Endothelial cell (in vitro differentiated cells): ENCODE measurements around the gene GNPTG. TPM values are rescaled to one million over a fixed set of nuclear protein-coding genes. Genes with fewer than 3 reads are reported as not detected.
A peak's percentile ranks its signal among the peaks of the same experiment; 100 is the strongest.

Experiments used
- DNase-seq: peaks from one replicate; pipeline ENCODE4 v3.0.0; 2021; ENCODE audit warnings: low spot score
- H3K27ac Mint-ChIP-seq: one replicate; pipeline ENCODE4 v1.8.0; 2021; ENCODE audit warnings: mixed read lengths, inconsistent platforms; ENCODE audit not compliant: unreplicated experiment
- H3K27me3 Mint-ChIP-seq: one replicate; pipeline ENCODE4 v1.8.0; 2021; ENCODE audit warnings: mild to moderate bottlenecking, moderate library complexity, mixed read lengths, inconsistent platforms; ENCODE audit not compliant: unreplicated experiment
- H3K36me3 Mint-ChIP-seq: one replicate; pipeline ENCODE4 v1.8.0; 2021; ENCODE audit warnings: mild to moderate bottlenecking, low read depth, mixed read lengths, inconsistent platforms; ENCODE audit not compliant: unreplicated experiment
- H3K4me1 Mint-ChIP-seq: one replicate; pipeline ENCODE4 v1.8.0; 2021; ENCODE audit warnings: mild to moderate bottlenecking, mixed read lengths, inconsistent platforms; ENCODE audit not compliant: unreplicated experiment
- H3K4me3 Mint-ChIP-seq: one replicate; pipeline ENCODE4 v1.8.0; 2021; ENCODE audit warnings: mild to moderate bottlenecking, mixed read lengths, inconsistent platforms; ENCODE audit not compliant: unreplicated experiment
- H3K9me3 Mint-ChIP-seq: one replicate; pipeline ENCODE4 v1.8.0; 2021; ENCODE audit warnings: mixed read lengths, inconsistent platforms; ENCODE audit not compliant: unreplicated experiment
- total RNA-seq: library from RNA; stranded (reverse); fragmentation: NEBNext Ultra II Directional; extraction: Animal tissue kit (Norgen Biotek cat#: 25700); gene quantifications from one replicate; pipeline ENCODE4 v1.2.1, GENCODE V29; 2021; ENCODE audit not compliant: unreplicated experiment
- TF ChIP-seq, protein P1 (sequence below): fragments of 200-600 bp; sonication (generic); IDR thresholded peaks from one replicate; pipeline ENCODE4 v1.5.0; 2021; ENCODE audit warnings: antibody characterized with exemption; ENCODE audit not compliant: unreplicated experiment

GNPTG gene
- total RNA-seq, 1 donor from 2014 or later: 47.9 TPM

DNA sequence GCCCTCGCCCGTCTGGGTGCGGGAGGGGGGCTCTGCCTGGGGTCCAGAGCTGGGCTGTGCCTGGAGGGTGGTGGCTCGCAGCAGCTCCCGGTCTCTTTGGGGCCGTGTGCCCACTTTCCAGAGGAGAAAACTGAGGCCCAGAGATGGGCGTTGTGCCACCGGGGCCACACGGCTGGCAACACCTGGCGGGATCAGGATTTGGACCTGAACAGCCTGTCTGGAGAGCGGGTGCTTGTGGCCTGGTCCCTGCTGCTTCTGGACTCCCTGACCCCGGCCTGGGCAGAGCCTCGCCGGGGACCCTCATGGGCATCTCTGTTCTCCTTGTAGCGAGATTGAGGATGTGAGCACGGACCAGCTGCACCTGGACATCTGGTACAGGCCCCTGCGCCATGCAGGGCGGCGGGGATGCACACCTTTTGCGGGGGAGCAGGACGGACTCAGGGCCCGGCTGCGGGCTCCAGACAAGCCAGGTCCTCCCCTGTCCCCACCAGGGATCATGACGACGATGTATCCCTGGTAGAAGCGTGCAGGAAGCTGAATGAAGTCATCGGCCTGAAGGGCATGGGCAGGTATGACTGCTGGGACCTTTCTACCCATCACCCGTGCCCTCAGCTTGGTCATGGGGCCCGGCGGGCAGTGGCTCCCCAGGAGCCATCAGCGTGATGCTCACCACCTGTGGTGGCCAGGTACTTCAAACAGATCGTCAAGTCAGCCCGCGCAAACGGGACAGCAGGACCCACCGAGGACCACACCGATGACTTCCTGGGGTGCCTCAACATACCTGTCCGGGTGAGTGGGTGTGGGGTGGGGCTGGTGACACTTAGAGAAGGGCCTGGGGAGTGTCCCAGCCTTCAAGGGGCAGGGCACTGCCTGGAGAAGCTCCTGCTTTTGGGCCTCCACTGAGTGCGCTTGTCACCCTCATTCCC is 10.0 kb upstream of the GNPTG start:
- Mint-ChIP-seq H3K4me1 (peaks cover 6% of the 10 kb centered on the region), H3K36me3 (no peaks in the 10 kb centered on the region), H3K4me3 (no peak overlapping the region), H3K27me3 (peaks cover 8% of the 10 kb centered on the region), H3K27ac (no peak overlapping the region), H3K9me3 (no peaks in the 10 kb centered on the region)
- no peak for DNase-seq
- TF ChIP-seq, protein P1, sequence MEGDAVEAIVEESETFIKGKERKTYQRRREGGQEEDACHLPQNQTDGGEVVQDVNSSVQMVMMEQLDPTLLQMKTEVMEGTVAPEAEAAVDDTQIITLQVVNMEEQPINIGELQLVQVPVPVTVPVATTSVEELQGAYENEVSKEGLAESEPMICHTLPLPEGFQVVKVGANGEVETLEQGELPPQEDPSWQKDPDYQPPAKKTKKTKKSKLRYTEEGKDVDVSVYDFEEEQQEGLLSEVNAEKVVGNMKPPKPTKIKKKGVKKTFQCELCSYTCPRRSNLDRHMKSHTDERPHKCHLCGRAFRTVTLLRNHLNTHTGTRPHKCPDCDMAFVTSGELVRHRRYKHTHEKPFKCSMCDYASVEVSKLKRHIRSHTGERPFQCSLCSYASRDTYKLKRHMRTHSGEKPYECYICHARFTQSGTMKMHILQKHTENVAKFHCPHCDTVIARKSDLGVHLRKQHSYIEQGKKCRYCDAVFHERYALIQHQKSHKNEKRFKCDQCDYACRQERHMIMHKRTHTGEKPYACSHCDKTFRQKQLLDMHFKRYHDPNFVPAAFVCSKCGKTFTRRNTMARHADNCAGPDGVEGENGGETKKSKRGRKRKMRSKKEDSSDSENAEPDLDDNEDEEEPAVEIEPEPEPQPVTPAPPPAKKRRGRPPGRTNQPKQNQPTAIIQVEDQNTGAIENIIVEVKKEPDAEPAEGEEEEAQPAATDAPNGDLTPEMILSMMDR: no peak

DNA sequence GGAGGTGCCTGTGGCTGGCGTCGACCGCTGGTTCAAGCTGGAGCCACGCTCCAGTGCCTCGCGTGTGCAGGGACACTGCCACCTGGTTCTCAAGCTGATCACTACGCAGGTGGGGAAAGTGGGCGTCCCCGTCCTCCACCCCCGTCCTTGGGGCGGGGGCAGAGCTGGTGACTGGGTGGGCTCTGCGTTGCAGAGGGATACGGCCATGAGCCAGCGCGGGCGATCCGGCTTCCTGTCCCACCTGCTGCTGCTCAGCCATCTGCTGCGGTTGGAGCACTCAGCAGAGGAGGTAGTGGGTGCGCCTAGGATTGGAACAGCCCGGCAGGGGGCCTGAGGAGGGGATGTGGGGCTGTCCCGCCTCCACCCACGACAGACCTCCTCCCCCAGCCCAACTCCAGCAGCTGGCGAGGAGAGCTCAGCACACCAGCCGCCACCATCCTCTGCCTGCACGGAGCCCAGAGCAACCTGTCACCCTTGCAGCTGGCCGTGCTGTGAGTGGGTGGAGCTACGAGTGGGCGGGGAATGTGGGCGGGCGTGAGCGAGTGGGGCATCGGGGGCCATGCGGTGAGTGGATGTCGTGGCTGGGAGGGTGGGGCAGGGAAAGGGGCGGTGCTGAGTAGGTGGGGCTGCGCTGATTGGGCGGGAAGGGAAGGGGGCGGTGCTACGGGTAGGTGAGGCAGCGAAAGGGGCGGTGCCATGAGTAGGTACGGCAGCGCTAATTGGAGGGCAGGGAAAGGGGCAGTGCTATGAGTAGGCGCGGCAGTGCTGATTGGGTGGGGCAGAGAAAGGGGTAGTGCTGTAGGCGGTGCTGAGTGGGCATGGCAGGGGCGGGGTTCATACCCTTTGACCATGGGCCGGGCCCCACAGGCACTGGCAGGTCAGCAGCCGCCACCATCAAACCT is 9.0 kb upstream of the GNPTG start:
- Mint-ChIP-seq H3K36me3 (no peaks in the 10 kb centered on the region), H3K27ac (no peak overlapping the region), H3K4me3 (peak overlapping the region; percentile 70), H3K4me1 (peaks cover 6% of the 10 kb centered on the region), H3K27me3 (peaks cover 11% of the 10 kb centered on the region), H3K9me3 (no peaks in the 10 kb centered on the region)
- peak; percentile 94 for DNase-seq
- TF ChIP-seq, protein P1: no peak

DNA sequence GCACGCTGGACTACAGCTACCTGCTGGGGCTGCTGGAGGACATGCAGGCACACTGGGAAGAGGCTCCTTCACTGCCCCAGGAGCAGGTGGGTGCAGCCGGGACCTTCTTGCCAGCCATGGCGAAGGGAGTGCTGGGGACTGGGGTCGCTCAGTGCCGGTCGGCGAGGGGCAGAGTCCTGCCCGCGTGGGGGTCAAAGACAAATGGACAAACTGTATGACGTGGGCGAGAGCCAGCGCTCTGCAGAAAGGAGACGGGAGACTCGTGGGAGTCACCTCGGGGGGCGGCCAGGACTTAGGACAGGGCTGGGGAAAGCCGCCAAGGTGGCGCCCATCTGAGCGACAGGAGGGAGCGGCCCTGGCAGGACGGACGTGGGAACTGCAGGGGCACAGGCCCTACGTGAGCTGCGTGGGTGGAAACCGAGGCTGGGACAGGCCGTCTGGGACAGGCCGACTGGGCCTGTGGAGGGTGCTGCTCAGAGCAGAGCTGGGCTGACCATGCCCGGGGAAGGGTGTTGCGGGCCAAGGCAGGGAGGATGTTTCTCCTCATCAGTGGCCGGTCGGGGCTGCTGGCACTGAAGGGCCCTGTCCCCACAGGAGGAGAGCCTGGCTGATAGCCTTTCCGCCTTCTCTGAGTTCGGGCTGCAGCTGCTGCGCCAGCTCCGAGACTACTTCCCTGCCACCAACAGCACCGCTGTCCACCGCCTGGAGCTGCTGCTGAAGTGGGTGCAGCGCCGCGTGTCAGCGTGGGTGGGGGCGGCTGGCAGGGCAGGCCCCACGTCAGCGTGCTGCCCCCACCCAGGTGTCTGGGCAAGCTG is 8.1 kb upstream of the GNPTG start:
- Mint-ChIP-seq H3K27me3 (peaks cover 13% of the 10 kb centered on the region), H3K4me3 (peak overlapping the region; percentile 70), H3K27ac (no peak overlapping the region), H3K9me3 (no peaks in the 10 kb centered on the region), H3K36me3 (no peaks in the 10 kb centered on the region), H3K4me1 (peaks cover 6% of the 10 kb centered on the region)
- no peak for DNase-seq
- TF ChIP-seq, protein P1: no peak

DNA sequence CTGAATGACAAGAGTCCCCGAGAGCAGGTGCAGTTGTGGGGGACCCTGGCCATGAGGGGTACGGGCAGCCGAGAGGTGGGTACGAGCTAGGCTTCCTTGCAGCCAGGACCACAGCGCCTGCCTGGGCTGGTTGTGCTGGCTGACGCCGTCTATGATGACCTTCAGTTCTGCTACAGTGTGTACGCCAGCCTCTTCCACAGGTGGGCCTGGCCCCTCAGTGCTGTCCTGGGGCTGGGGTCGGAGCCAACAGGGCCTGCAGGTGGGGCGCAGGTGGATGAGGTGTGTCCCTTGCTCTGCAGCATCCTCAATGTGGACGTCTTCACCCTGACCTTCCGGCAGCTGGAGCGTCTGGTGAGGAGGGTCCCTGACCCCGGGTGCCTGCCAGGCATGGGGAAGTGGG is 7.2 kb upstream of the GNPTG start:
- peaks cover 6% of the 10 kb centered on the region for H3K4me1 Mint-ChIP-seq
- TF ChIP-seq, protein P1: no peak
- H3K27ac Mint-ChIP-seq: no peak overlapping the region
- H3K9me3 Mint-ChIP-seq: no peaks in the 10 kb centered on the region
- peaks cover 17% of the 10 kb centered on the region for H3K27me3 Mint-ChIP-seq
- H3K4me3 Mint-ChIP-seq: no peak overlapping the region
- no peaks in the 10 kb centered on the region for H3K36me3 Mint-ChIP-seq
- DNase-seq: no peak
